IMR-90 (cell line): ENCODE results near the gene GZF1. TPM values are rescaled to one million over a fixed set of nuclear protein-coding genes. Genes with fewer than 3 reads are reported as not detected.

ENCODE experiments used
- ATAC-seq: fragments of 200-7000 bp; cut with Tn5 transposase; 2 replicates; pipeline ENCODE4 v1.9.1; 2020; ENCODE audit warnings: low read depth, mild to moderate bottlenecking, moderate library complexity
- BruUV-seq: library from RNA; stranded (reverse); fragments of 400-500 nt; replicated peaks from 2 replicates; lab custom pipeline; 2021; lab: Mats Ljungman, UMichigan
- CTCF ChIA-PET: fragments of 300-600 bp; formaldehyde crosslinking; extraction: SDS; loops from one replicate; lab custom pipeline; 2021; ENCODE audit warnings: antibody characterized with exemption; lab: Yijun Ruan, JAX
- POLR2A ChIA-PET: fragments of 300-600 bp; sonication (Branson Sonifier 250); formaldehyde crosslinking; loops from one replicate; lab custom pipeline; 2022; ENCODE audit warnings: antibody characterized with exemption; ENCODE audit not compliant: unreplicated experiment; lab: Charles Lee
- DNase-seq: peaks from one replicate; pipeline ENCODE4 v3.0.0; 2013
- H2AFZ ChIP-seq: replicated peaks from 2 replicates; pipeline ENCODE3; 2013; ENCODE audit warnings: low read length, mild to moderate bottlenecking; ENCODE audit not compliant: poor library complexity
- H2AK5ac ChIP-seq: 2 replicates; pipeline ENCODE4 v1.6.1; 2013; ENCODE audit warnings: low read depth, low read length, inconsistent platforms
- H2AK9ac ChIP-seq: replicated peaks from 2 replicates; pipeline ENCODE3; 2013; ENCODE audit warnings: mild to moderate bottlenecking, low read depth, low read length, moderate library complexity; ENCODE audit not compliant: poor library complexity
- H2BK120ac ChIP-seq: 2 replicates; pipeline ENCODE4 v1.6.1; 2013; ENCODE audit warnings: low read depth, low read length, inconsistent platforms
- H2BK15ac ChIP-seq: 3 replicates; pipeline ENCODE4 v1.6.1; 2013; ENCODE audit warnings: low read depth, low read length, inconsistent platforms
- H2BK20ac ChIP-seq: 2 replicates; pipeline ENCODE4 v1.6.1; 2013; ENCODE audit warnings: low read depth, mild to moderate bottlenecking, inconsistent platforms, low read length, moderate library complexity
- H2BK5ac ChIP-seq: 2 replicates; pipeline ENCODE4 v1.6.1; 2013; ENCODE audit warnings: mild to moderate bottlenecking, low read depth, low read length, inconsistent platforms; ENCODE audit not compliant: poor library complexity, severe bottlenecking
- H3K14ac ChIP-seq: replicated peaks from 2 replicates; pipeline ENCODE4 v1.6.1; 2013; ENCODE audit warnings: low read depth, low read length, inconsistent platforms
- H3K18ac ChIP-seq: 2 replicates; pipeline ENCODE4 v1.6.1; 2013; ENCODE audit warnings: low read depth, low read length, control low read depth
- H3K23ac ChIP-seq: 2 replicates; pipeline ENCODE4 v1.6.1; 2013; ENCODE audit warnings: low read depth, low read length, inconsistent platforms
- H3K27ac ChIP-seq: 2 replicates; pipeline ENCODE4 v1.5.1; 2013; ENCODE audit warnings: mild to moderate bottlenecking, control low read depth, low read length; ENCODE audit not compliant: insufficient read depth
- H3K27me3 ChIP-seq: 2 replicates; pipeline ENCODE4 v1.6.1; 2013; ENCODE audit warnings: low read length; ENCODE audit not compliant: control insufficient read depth, insufficient read depth
- H3K36me3 ChIP-seq: 2 replicates; pipeline ENCODE4 v1.6.1; 2013; ENCODE audit warnings: low read length, mixed read lengths; ENCODE audit not compliant: control insufficient read depth, insufficient read depth
- H3K4ac ChIP-seq: 2 replicates; pipeline ENCODE4 v1.6.1; 2013; ENCODE audit warnings: low read depth, low read length, inconsistent platforms
- H3K4me1 ChIP-seq: 2 replicates; pipeline ENCODE4 v1.6.1; 2013; ENCODE audit warnings: low read length, mixed read lengths; ENCODE audit not compliant: control insufficient read depth, insufficient read depth
- H3K4me2 ChIP-seq: 2 replicates; pipeline ENCODE4 v1.6.1; 2013; ENCODE audit warnings: low read depth, mild to moderate bottlenecking, control low read depth, low read length, moderate library complexity
- H3K4me3 ChIP-seq: 2 replicates; pipeline ENCODE4 v1.5.1; 2013; ENCODE audit warnings: low read depth, mild to moderate bottlenecking, control low read depth, low read length, moderate library complexity; ENCODE audit not compliant: insufficient read depth
- H3K56ac ChIP-seq: 2 replicates; pipeline ENCODE4 v1.6.1; 2013; ENCODE audit warnings: low read length, inconsistent platforms; ENCODE audit not compliant: insufficient read depth; ENCODE audit errors: extremely low read depth
- H3K79me1 ChIP-seq, 2 experiments: 2 replicates each; pipeline ENCODE4 v1.6.1; 2013; ENCODE audit warnings: low read length in 2 of 2, inconsistent platforms in 1 of 2, low read depth in 1 of 2
- H3K9ac ChIP-seq: 2 replicates; pipeline ENCODE4 v1.6.1; 2013; ENCODE audit warnings: low read depth, low read length, control low read depth
- H3K9me1 ChIP-seq: 2 replicates; pipeline ENCODE4 v1.6.1; 2013; ENCODE audit warnings: low read length, inconsistent platforms; ENCODE audit not compliant: insufficient read depth
- H3K9me3 ChIP-seq: 2 replicates; pipeline ENCODE4 v1.6.1; 2013; ENCODE audit warnings: low read length; ENCODE audit not compliant: control insufficient read depth, insufficient read depth
- H4K20me1 ChIP-seq: 2 replicates; pipeline ENCODE4 v1.6.1; 2013; ENCODE audit warnings: low read length, inconsistent platforms; ENCODE audit not compliant: insufficient read depth
- H4K5ac ChIP-seq: 2 replicates; pipeline ENCODE4 v1.6.1; 2013; ENCODE audit warnings: mild to moderate bottlenecking, low read depth, low read length, control low read depth
- H4K8ac ChIP-seq, 2 experiments: 2 replicates each; pipeline ENCODE4 v1.6.1; 2013; ENCODE audit warnings: low read depth in 2 of 2, low read length in 2 of 2, control low read depth in 1 of 2, inconsistent platforms in 1 of 2
- H4K91ac ChIP-seq: 2 replicates; pipeline ENCODE4 v1.6.1; 2013; ENCODE audit warnings: low read depth, low read length, inconsistent platforms; ENCODE audit not compliant: insufficient read depth
- BHLHE40 ChIP-seq: fragments of 150-350 bp; IDR thresholded peaks from 2 replicates; pipeline ENCODE4 v1.6.1; 2016; ENCODE audit warnings: mild to moderate bottlenecking, low read depth, low read length
- CEBPB ChIP-seq: IDR thresholded peaks from 2 replicates; pipeline ENCODE4 v1.6.1; 2012; ENCODE audit warnings: low read depth, low read length, improper control_type of control experiment
- CHD1 ChIP-seq: IDR thresholded peaks from 2 replicates; pipeline ENCODE4 v1.6.1; 2012; ENCODE audit warnings: low read depth, low read length, improper control_type of control experiment
- CTCF ChIP-seq: conservative IDR thresholded peaks from 2 replicates; pipeline ENCODE4 v1.5.1; 2012; ENCODE audit warnings: mild to moderate bottlenecking, low read depth, low read length, improper control_type of control experiment
- FOS ChIP-seq: fragments of 150-350 bp; IDR thresholded peaks from 2 replicates; pipeline ENCODE4 v1.6.1; 2016; ENCODE audit warnings: low read depth, low read length
- MAFK ChIP-seq: IDR thresholded peaks from 2 replicates; pipeline ENCODE4 v1.6.1; 2012; ENCODE audit warnings: low read depth, low read length, improper control_type of control experiment
- MXI1 ChIP-seq: IDR thresholded peaks from 2 replicates; pipeline ENCODE4 v1.6.1; 2012; ENCODE audit warnings: low read depth, mild to moderate bottlenecking, low read length, moderate library complexity, borderline replicate concordance
- POLR2A ChIP-seq: IDR thresholded peaks from 2 replicates; pipeline ENCODE4 v1.6.1; 2012; ENCODE audit warnings: mild to moderate bottlenecking, low read depth, low read length
- RAD21 ChIP-seq: IDR thresholded peaks from 2 replicates; pipeline ENCODE4 v1.6.1; 2012; ENCODE audit warnings: low read length, improper control_type of control experiment
- RCOR1 ChIP-seq: IDR thresholded peaks from 2 replicates; pipeline ENCODE4 v1.6.1; 2012; ENCODE audit warnings: mild to moderate bottlenecking, low read length, improper control_type of control experiment; ENCODE audit not compliant: insufficient replicate concordance
- RFX5 ChIP-seq: IDR thresholded peaks from 2 replicates; pipeline ENCODE4 v1.8.0; 2012; ENCODE audit warnings: low read depth, mild to moderate bottlenecking, low read length, moderate library complexity
- SMC3 ChIP-seq: fragments of 150-350 bp; IDR thresholded peaks from 2 replicates; pipeline ENCODE4 v1.6.1; 2016; ENCODE audit warnings: low read depth, mild to moderate bottlenecking, antibody characterized with exemption, low read length, moderate library complexity
- USF2 ChIP-seq: fragments of 150-350 bp; IDR thresholded peaks from 2 replicates; pipeline ENCODE4 v1.6.1; 2017; ENCODE audit warnings: mild to moderate bottlenecking, antibody characterized with exemption, low read length, low read depth
- WGBS, 2 experiments: methylation state at CpG; one replicate each; pipeline versions ENCODE4 v1.1.5 to v1.1.7; 2013; ENCODE audit warnings: missing lambda C conversion rate in 2 of 2; ENCODE audit not compliant: insufficient read length in 1 of 2; ENCODE audit errors: extremely low coverage in 2 of 2; 5-methylcytosine and 5-hydroxymethylcytosine counted together
- dilution Hi-C: fragments of 300-500 bp; cut with HindIII; formaldehyde crosslinking; loops from one replicate; pipeline ENCODE4 v1.14.3; 2018; ENCODE audit warnings: low sequenced_read_pairs; ENCODE audit not compliant: unreplicated experiment
- in situ Hi-C: fragments of 300-500 bp; cut with MboI; formaldehyde crosslinking; loops from 3 replicates; pipeline ENCODE4 v1.14.3; 2019; ENCODE audit warnings: low sequenced_read_pairs, inconsistent platforms, mixed read lengths
- intact Hi-C: fragments of 100-400 bp; cut with micrococcal nuclease; formaldehyde crosslinking; loops from 2 replicates; pipeline ENCODE4 v1.10.0; 2022
- polyA plus RNA-seq, 3 experiments: library from polyadenylated mRNA; depleted of rRNA; stranded (reverse); fragments of >200 nt; gene quantifications; 2 replicates each; pipeline ENCODE4 v1.2.3, GENCODE V29; 2012; ENCODE audit warnings: low replicate concordance in 1 of 3
- total RNA-seq: library from RNA; depleted of rRNA; stranded (reverse); fragments of >200 nt; gene quantifications from 2 replicates; pipeline ENCODE4 v1.2.3, GENCODE V29; 2012

GZF1 gene
- total and polyA plus RNA-seq, 2 of the 4 experiments (the other 2 are of a cell fraction) = 23.7 to 24.7 TPM

DNA sequence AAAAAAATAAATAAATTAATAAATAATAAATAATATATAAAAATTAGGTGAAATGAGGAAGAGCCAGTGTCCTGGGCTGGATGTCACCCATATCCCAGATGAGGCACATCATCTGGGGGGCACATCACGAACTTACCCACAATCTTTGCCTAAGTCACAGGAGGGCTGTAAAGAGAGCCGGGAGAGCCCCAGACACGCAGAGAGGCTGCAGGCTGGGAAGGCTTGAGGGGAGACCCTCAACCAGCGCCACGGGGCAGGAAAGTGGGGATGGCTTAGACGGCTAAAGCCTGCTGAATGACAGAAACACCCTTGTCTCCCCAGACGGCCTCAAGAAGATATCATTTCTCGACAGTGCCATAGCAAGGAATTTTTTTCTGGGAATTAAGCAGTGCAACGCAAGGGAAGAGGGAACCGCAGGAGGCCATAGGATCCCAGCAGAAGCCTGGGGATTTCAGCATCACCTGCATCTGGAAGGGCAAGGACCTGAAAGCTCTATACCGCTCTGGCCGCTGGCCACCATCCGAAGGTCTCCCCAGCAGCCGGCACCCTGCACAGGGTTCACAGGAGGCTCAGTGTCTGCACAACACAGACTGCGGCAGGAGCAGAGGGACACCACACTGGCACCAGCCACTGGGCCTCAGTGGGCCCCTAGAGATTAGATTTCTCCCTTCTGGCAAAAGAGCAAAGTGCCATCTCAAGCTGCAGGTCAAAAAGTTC, 34.2 kb upstream of the GZF1 start:
- no peak overlapping the region for H3K56ac ChIP-seq
- intact Hi-C loops = no loop called here
- no peak overlapping the region for H4K8ac ChIP-seq
- no peak overlapping the region for H3K4ac ChIP-seq
- CTCF ChIA-PET = no interaction called here
- no peaks in the 10 kb centered on the region for H3K79me1 ChIP-seq
- dilution Hi-C loops = no loop called here
- H4K5ac ChIP-seq = no peak overlapping the region
- TF ChIP-seq USF2 (no peak), BHLHE40 (no peak), RCOR1 (no peak), CEBPB (no peak), SMC3 (no peak), RAD21 (no peak), MAFK (no peak), FOS (no peak), CHD1 (no peak), CTCF (no peak), POLR2A (no peak), RFX5 (no peak), MXI1 (no peak)
- H3K36me3 ChIP-seq = no peaks in the 10 kb centered on the region
- H2AFZ ChIP-seq = peak overlapping the region; percentile 56
- no peak overlapping the region for H3K23ac ChIP-seq
- no peak for DNase-seq
- no peaks in the 10 kb centered on the region for H3K9me3 ChIP-seq
- H2AK9ac ChIP-seq = no peak overlapping the region
- H3K18ac ChIP-seq = no peak overlapping the region
- POLR2A ChIA-PET = no interaction called here
- H2BK15ac ChIP-seq = no peak overlapping the region
- no peak overlapping the region for H3K27ac ChIP-seq
- H3K4me2 ChIP-seq = no peak overlapping the region
- in situ Hi-C loops = loop anchor here (25.0 kb wide), 1 partner anchor 990 kb away; no protein-coding TSS in a partner anchor
- H2BK120ac ChIP-seq = no peak overlapping the region
- H3K9me1 ChIP-seq = no peaks in the 10 kb centered on the region
- no peak overlapping the region for H3K14ac ChIP-seq
- H4K20me1 ChIP-seq = no peaks in the 10 kb centered on the region
- no peak overlapping the region for H4K91ac ChIP-seq
- H3K9ac ChIP-seq = no peak overlapping the region
- no TSS peak for BruUV-seq
- H2BK20ac ChIP-seq = no peak overlapping the region
- no peaks in the 10 kb centered on the region for H3K4me1 ChIP-seq
- H3K4me3 ChIP-seq = no peak overlapping the region
- H2BK5ac ChIP-seq = no peak overlapping the region
- 88% methylated on average over 8 of the region's 15 CpGs; no CpG with 5 or more reads in 1 of the 2 experiments for WGBS, 2 experiments
- 0 out of 2 replicates have a peak, but pooled peaks cover 2% of the 10 kb centered on the region for H3K27me3 ChIP-seq
- no peak overlapping the region for H2AK5ac ChIP-seq
- ATAC-seq = no peak
